NCI-H748 (cell line): ENCODE results near the gene VANGL1.

Experiments used
- DNase-seq: peaks from one replicate; lab custom pipeline; 2025; ENCODE audit not compliant: unreplicated experiment; lab: John Stamatoyannopoulos, UW

Gene VANGL1

DNA sequence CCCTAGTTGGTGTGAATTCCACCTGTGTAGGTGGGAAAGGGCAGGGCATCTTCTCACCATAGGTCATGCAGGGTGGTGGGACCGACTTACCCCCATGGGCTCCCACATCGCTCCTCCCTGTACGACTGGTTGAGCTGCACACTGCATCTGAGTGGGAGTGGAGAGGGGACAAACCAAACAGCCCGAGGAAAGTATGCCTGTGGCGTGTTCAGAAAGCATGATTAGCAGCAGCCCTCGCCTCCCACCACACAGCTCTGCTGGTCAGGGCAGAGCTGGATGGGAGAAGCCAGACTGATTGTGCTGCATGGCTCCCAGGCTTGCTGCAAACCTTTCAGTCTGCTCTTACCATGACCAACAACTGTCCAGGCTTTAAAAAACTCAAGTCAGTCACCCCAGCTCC, 24.4 kb downstream of the VANGL1 start:
- no peak for DNase-seq

DNA sequence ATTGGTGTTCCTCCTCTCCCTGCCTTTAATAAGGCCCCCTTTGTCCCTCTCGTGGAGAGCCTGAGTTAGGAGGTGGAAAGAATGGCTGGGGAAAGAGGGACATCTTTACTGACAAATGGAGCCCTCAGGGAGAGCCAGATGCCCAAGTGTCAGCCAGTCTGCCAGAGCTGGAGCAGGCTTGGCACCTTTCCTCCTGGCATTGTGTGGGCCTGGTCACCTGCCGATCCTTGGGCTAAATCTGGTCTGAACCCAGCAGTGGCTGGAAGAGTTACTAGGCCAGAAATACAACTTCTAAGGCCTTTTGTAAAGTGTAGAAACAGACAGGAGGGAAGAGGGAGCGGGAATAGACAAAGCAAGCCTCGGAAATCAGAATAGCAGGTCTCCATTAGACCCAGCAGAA, 24.9 kb downstream of the VANGL1 start:
- no peak for DNase-seq

DNA sequence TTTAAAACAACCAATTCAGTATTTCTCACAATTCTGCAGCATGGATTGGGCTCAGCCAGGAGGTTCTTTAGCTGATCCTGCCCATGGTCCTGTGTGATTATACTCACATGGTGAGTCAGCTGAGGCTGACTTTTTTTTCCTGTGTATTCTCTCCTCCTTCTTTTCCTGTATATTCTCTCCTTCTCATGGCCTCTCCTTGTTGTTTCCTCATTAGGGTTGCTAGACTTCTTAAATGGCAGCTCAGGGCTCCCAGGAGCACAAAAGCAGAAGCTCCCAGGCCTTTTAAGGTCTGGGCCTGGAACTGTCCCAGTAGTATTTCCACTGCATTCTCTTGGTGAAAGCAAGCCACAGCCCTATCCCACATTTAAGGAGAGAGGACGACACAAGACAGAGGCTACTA, 26.8 kb downstream of the VANGL1 start:
- no peak for DNase-seq

DNA sequence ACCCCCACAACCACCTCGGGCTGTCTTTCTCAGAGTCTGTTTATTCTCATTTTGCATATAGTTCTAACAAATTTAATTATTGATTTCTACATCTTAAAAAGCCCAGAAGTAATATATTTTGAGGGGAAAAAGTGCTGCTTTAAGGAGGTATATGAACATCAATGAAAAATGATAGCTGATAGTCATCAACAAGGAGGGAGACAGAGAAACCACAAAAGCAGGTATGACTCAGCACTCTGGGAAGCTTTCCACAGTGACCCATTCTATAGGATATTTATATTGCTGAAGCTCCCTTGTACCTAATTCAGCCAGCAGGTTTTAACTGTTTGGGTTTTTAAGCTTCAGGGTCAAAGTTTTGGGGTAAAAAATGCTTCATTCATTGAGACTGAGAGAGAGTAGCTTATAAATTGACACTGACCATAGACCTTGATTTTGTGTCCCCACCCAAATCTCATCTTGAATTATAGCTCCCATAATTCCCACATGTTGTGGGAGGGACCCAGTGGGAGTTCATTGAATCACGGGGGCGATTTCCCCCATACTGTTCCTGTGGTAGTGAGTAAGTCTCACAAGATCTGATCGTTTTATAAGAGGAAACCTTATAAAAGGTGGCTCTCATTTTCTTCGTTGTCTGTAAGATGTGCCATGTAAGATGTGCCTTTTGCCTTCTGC, 27.4 kb downstream of the VANGL1 start:
- no peak for DNase-seq

DNA sequence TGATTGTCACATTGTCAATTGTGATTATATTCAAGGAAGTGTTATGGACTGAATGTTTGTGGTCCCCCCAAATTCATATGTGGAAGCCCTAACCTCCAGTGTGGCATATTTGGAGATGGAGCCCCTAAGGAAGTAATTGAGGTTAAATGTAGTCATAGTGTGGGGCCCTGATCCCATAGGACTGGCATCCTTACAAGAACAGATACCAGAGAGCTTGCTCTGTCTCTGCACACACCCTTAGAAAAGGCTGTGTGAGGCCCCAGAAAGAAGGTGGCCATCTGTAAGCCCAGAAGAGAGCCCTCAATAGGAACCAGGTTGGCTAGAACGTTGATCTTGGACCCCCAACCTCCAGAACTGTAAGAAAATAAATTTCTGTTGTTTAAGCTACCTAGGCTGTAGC, 28.1 kb downstream of the VANGL1 start:
- no peak for DNase-seq

DNA sequence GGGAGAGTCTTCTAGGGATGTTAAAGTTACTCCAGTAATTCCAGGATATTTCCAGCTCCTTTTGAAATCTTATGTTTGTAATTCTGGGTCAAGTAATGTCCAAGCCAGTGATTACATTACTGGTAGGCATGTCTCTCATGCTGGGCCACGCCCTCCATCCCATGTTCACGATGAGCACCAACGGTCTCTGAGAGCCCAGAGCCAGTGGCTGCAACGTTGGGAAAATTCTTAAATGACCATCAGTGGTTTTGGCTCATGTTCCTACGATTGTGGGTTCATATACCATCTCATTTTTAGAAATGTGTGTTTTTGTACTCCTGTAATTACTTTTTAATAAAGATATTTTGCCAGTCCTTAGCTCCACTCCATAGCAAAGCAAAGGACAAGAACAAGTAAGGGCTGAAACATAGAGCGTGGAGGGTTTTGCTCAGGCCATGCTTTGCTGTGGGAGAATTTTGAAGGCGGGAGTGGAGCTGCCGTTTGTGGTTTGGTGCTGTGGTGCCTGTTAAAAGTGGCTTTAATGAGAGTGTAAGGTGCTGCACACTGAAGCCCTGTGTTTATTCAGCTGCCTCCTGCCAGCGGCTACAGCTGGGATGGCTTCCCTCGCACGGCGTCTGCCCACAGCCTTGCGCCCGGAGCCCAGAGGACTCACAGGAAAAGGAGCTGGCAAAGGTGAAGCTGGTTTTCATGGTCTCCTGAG, 28.9 kb downstream of the VANGL1 start:
- peak; percentile 93 for DNase-seq

DNA sequence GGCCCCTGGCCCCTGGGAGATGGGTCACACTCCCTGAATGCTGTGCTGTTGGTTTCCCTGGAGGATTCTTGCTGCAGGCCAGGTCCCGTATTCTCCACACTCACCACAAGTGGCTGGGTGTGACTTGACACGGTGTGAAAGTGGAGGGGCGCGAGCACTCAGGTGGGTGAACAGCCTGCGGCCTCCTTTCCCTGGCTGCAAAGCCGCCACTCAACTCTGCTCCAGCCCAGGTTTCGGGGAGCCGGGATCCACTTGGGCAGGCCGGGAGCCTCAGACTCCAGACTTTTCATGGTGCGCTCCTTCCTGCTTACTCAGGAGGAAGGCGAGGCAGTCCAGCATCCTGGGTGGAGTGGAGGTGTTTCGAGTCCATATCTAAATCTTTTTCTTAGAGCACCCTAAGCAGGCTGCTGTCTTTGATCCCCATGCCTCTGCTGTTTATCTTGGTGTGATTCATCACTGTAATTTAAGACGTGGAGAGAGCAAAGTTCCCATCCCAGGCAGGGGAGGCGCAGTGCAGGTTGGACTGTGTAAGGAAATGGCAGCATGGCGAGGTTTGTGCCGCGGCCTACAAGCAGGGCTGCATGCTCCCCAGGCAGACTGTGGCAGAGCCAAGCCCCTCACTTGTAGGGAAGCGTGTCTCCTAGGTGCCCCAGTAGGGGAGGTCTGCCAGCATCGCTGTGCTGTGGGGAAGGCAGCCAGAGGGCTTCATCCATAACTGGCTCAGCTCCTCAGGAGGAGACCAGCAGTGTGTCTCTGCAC, 29.6 kb downstream of the VANGL1 start:
- DNase-seq: no peak

DNA sequence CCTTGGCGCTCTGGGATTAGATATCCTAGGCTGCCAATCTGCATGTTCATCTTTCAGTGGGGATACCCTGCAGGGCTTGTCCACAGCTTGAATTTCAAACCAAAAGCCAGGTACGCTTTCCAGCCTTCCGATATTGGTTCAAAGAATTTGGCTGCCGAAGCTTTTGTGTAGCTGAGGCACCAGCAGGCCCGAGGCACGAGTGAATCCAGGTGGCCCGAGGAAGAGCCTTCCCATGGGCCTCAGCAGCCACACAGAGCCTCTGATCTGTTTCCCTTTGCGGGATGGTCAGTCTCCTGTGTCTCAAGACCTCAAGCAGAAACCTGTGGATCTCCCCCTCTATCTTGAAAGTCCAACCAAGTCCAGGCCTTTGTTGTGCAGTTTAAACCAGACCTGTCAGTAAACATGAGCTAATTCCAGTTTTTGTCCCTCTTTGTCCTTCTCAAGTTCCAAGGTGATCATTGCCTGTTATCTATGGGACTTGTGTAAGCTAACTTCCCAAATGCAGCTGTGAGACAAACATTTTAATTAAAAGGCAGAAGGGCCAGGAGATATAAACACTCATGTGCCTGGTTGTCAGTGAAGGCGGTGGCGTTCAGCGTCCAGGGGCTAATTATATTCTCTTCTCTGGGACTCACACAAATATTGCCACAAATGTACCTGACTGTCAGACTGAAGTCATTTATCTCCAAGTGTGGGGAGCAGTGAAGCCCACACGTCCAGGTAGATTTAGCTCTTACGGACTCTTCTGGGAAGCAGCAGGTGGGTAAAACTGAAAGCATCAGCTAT, 30.6 kb downstream of the VANGL1 start:
- no peak for DNase-seq

DNA sequence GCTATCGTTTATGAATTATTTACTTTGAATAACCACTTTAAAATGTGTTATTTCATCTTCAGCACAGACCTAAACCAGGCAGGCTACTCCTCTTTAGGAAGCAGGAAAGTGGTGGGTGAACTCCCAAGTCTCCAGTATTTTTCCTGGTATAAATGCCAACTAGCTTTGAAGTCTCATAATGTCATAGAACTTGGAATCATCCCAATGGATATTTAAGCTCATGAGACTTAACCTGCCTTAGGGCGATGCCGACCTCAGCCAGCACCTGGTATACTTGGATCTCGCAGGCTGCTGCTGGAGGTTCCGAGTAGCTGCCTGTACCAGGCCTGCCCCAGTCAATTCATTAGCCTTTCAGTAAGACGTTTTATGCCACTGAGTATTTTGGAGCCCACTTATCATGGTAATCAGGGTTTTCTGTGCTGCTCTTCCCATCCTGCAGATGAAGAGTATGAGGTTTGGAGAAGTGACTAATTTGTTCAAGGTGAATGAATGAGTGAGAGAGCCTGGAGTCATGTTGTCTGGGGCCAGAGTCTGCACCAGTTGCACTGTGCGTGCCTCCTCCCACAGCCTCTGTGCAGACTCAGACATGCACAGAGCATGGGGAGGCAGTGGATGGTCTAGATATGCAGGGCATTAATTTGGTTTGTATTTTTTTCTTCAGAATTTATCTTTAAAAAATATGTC, 34.9 kb downstream of the VANGL1 start:
- DNase-seq: peak; percentile 35

DNA sequence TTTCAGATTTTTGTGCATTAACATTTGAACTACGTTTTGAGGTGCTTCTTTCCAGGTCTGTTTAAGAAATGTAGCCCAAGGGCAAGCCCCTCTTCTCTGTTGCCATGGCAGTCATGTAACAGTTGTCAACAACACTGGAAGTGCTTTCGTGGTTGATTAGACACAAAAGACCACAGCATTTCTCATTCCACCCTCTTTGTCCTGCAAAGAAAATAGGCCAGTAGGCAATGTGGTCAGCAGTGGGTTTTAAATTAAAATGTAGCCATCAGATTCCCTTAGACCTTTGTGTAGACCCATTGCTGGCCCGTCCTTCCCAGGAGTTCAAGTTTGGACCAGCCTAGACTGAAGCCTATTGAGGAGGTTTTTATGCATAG, 35.4 kb downstream of the VANGL1 start:
- DNase-seq: peak; percentile 65

DNA sequence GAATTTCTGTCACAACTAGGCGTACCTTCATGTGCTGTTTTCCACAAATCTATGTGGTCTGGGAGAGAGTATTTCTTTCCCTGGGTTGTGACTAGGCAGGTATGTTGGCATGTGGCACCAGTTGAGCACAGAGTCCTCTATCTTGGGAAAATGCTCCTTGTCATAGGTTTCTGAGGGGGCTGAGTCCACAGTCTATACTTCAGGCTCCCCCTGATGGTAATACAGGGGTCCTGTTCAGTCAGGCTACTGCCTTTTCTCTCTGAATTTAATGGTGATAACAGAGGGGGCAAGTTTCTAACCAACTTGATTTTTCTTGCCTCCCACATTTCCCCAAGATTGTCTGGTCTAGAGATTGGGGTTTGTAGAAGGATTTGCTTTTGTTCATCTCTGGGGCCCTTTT, 35.8 kb downstream of the VANGL1 start:
- no peak for DNase-seq

DNA sequence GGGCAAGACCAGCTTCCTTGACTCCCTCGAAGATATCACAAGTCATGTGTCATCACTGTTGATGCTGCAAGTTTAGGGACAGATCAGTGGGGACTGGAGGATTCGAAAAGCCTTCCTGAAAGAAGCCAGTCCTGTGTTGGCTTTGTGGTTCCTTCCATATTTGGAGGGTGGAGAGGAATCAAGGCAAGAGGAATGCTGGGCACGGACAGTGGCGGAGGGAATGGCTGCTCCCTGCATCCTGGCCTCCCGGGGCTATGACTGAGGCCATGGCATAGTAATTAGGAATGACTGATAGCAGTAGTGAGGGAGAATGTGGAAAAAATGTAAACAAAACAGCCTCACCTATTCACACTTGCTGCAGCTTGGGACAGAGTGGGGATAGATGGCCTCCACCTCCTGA, 36.4 kb downstream of the VANGL1 start:
- no peak for DNase-seq

DNA sequence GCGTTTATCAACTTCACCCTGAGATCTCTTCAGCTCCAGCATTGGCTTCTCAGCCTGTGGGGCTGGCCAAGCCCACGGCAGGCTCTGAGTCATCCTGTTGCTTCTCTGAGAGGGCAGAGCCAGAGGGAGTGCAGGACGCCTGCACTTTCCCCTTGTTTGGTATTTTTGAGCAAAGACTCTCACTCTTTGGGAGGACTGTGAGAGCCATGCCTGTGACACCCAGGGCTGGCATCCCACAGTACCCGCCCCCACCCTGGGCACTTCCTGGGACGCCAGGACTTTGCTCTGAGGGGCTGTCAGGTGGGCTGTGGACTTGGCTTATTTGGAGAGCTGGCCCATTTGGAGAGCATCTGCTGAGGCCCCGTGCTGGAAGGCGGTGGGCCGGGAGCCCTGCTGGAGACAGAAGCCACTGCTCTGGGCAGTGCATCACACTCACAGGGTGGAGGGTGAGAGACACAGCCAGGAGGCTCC, 37.4 kb downstream of the VANGL1 start:
- DNase-seq: no peak

DNA sequence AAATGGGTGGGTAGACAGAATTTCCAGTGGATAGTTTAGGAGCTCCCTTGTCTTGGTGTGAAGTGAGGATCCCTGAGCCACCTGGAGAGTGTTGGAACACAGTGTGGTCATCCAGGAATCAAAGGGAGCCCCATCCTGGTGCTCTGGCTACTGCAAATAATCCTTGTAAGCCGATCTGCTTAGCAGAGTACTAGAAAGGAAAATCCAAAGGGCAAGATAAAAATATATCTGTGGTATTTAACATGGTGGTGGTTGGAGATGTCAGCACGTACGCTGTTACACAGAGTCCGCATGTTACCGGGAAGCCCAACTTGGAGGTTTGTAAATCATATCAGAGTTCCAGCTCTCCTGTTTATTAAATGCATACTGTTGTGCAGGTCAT, 39.0 kb downstream of the VANGL1 start:
- no peak for DNase-seq

DNA sequence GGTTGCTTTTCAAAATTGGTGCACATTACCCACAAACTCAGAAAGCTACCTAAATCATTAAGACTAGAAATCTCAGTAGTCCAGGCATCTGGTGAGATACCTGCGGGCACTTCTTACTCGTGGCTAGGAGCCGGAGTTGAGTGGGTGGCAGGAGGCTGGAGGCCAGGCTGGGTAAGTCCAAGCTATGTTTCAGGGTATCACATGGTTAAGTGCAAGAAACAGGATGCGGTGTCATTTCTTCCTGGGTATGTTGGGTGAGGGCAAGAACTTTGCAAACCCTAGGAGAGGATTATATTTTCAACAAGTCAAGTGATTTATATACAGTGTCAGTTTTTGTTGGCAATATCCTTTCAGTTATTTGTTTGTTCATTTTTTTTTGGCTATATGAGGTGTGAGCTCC, 41.0 kb downstream of the VANGL1 start:
- no peak for DNase-seq

DNA sequence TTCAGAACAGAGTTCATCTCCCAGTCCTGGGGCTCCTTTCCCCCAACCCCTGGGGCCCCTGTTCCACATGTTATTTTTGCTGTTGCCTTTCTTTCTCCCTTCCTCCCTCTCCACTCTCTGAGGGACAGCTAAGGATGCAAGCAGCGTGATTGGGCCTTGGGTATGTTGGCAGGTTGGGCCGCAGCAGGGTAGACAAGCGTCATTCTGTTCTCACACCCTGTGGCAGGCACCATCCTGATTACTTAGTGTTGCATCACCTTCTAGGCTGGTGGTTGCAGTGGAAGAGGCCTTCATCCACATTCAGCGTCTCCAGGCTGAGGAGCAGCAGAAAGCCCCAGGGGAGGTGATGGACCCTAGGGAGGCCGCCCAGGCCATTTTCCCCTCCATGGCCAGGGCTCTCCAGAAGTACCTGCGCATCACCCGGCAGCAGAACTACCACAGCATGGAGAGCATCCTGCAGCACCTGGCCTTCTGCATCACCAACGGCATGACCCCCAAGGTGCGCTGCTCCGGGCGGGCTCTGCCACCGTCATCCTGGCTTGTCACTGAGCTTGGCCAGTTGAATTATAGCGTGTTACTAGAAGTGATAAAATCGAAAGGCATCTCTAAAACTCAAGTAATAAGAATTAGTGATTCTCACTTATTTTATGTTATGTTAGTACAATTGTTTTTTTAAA, 43.4 kb downstream of the VANGL1 start:
- no peak for DNase-seq

DNA sequence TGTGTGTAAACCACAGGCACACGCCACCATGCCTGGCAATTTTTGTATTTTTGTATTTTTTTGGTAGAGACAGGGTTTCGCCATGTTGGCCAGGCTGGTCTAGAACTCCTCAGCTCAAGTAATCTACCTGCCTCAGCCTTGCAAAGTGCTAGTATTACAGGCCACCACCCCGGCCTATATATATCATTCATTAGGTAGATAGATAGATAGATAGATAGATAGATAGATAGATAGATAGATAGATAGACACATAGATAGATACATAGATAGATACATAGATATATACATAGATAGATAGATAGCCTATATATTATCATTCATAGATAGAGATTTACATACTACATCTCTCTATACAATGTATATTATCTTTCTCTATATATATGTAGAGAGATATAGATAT, 46.0 kb downstream of the VANGL1 start:
- DNase-seq: no peak

DNA sequence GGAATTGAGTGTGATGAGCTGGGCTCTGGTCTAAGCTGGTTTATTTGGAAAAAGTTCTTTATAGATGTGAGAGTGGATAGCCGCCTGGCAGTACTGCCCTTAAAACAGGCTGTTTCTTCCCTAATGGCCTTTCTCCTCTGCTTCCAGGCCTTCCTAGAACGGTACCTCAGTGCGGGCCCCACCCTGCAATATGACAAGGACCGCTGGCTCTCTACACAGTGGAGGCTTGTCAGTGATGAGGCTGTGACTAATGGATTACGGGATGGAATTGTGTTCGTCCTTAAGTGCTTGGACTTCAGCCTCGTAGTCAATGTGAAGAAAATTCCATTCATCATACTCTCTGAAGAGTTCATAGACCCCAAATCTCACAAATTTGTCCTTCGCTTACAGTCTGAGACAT, 49.2 kb downstream of the VANGL1 start:
- no peak for DNase-seq

DNA sequence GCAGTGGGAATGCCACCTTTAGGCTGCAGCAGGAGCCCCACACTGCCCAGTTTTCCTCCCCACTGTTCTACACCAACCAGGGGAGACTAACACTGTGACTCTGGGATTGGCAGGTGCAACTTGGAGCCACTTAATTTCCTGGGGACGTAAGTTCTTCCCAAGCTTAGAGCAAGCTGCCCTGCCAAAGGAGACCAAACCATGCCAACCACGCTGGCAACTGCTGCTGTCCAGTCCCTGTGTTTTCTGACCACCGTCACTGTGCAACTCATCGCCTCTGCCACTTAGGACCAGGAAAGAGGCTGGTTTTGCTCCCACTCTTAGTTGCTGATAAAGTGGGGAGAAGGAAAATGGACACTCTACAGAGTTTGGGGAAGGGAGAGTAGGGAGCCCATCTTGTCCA, 50.5 kb downstream of the VANGL1 start:
- DNase-seq: no peak

DNA sequence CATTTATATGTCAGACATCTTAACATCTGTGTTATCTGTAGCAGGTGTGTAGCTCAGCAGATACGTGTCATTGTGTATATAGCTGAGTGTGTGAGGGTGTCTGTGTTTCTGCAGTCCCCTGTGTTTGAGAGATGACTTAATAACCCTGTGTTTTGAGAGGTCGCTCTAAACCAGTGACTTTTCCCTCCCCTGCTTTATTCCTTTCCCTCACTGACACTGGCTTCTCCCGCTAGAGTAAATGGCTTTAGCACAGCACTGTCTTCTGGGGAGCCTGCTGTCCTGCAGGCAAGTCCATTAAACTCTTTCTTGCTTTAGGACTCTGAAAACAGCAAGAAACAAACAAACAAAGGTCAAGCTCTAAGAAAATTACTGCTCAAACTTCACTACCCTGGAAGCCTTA, 53.0 kb downstream of the VANGL1 start:
- DNase-seq: peak; percentile 92
